Measurements from ENCODE around the gene PIP5K1C.

DNA sequence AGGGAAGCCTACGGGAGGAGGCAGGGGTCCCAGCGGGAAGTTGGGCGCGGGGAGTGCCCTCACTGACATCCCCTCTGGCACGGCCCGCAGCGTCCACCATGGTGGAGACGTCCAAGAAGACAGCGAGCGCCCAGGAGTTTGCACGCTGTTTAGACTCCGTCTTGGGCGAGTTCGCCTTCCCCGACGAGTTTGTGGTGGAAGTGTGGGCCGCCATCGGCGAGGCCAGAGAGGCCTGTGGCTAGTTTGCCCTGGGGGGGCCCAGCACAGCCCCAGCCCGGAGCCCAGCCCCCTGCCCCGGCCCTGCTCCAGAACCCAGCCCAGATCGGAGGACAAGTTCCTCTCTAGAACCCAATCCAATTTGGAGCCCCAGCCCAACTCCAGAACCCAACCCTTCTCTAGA is 110.3 kb downstream of the PIP5K1C start:
- TF ChIP-seq CTCF (IDR thresholded peaks at IDR 0.05 in 8 of 11, conservative IDR thresholded peaks at IDR 0.05 in 3 of 11): no peak
- TF ChIP-seq POLR2A (IDR thresholded peaks at IDR 0.05): no peak
